OCI-LY3 (cell line): ENCODE results near the gene SYT6.

ENCODE experiments used
- EZH2phosphoT487 ChIP-seq: fragments of 200-600 bp; shearing (Covaris generic); IDR thresholded peaks from 2 replicates; pipeline ENCODE4 v1.6.1; 2018; ENCODE audit warnings: antibody characterized with exemption, mixed run types, low read depth
- TF ChIP-seq, protein P1 (sequence below): fragments of 200-600, 300-600 bp; sonication (generic); IDR thresholded peaks from 2 replicates; pipeline ENCODE4 v1.5.1; 2014; ENCODE audit warnings: antibody characterized with exemption, low read length, low read depth

DNA sequence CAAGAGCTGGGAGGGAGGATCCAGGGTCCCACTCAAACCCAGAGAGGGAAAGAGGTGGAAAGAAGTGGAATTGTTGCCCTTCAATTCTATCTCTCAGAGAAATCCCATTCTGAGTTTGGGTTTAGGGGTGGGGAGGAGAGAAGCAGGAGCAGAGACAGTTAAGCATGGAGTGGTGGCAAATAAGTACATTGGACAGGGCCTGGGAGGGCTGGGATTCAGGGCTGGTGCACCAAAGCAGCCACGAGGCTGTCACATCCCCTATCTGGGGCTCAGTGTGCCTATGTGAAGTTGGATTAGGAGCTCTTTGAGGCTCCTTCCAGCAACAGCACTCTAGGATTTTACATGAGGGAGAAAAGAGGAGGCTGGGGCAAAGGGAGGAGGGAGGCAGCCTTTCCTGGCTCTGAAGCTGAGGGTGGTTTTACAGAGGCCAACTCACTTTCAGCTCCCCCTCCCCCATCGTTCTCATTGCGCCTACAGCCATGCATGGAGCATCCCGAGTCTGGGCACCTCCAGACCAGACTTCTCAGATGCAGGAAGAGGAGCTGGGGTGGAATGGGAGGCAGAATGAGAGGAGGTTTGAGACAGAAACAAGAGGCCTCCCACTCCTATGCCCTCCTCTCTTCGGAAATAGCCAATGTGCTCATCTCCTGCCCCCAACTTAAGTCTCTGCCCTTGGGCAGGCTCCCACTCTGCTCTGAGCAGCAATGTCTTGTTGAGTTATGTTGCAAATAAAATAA lies 3.0 kb upstream of the SYT6 start:
- TF ChIP-seq, protein P1, sequence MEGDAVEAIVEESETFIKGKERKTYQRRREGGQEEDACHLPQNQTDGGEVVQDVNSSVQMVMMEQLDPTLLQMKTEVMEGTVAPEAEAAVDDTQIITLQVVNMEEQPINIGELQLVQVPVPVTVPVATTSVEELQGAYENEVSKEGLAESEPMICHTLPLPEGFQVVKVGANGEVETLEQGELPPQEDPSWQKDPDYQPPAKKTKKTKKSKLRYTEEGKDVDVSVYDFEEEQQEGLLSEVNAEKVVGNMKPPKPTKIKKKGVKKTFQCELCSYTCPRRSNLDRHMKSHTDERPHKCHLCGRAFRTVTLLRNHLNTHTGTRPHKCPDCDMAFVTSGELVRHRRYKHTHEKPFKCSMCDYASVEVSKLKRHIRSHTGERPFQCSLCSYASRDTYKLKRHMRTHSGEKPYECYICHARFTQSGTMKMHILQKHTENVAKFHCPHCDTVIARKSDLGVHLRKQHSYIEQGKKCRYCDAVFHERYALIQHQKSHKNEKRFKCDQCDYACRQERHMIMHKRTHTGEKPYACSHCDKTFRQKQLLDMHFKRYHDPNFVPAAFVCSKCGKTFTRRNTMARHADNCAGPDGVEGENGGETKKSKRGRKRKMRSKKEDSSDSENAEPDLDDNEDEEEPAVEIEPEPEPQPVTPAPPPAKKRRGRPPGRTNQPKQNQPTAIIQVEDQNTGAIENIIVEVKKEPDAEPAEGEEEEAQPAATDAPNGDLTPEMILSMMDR, result no peak
- TF ChIP-seq EZH2phosphoT487, result no peak
